ENCODE measurements around the gene FNDC8. TPM values are rescaled to one million over a fixed set of nuclear protein-coding genes. Genes with fewer than 3 reads are reported as not detected.

The FNDC8 gene
- total RNA-seq, 2 experiments from 2014 or later: not detected

GRCh38 chr17:35164716-35165115, 43.3 kb downstream of the FNDC8 start:
- BruUV-seq (replicated peaks): no TSS peak
- ChIA-PET POLR2A (no interaction called here), CTCF (ENCODE audit: unreplicated experiment) (no interaction called here)

DNA sequence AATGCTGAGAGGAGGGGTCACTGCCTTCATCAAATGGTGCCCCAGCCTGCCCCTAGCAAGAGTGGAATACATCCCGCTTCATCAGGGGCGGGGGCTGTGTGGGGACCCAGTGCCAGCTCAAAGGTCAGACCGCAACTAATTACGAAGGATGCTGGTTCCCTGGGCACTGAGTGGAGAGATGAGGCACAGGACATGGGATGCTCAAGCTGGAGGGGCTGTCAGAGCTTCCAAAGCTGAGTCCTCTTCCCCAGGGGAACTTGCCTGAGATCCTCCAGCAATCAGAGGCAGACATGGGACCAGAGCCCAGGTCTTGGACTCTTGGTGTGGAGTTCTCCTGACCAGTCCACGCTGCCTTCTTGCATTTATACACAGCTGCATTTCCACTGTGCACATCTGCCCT, 45.1 kb downstream of the FNDC8 start:
- Histone ChIP-seq H3K4me2 (ENCODE audit: low read length) (no peak overlapping the region), H3K79me2 (ENCODE audit: insufficient read depth, low read depth, low read length) (no peaks in the 10 kb centered on the region), H3K36me3 (ENCODE audit: insufficient read depth, low read length) (no peaks in the 10 kb centered on the region), H3K4me1 (ENCODE audit: insufficient read depth, low read length, poor library complexity, severe bottlenecking) (no peaks in the 10 kb centered on the region), H2AFZ (ENCODE audit: low read length) (no peak overlapping the region), H3K9me3 (ENCODE audit: low read length) (no peaks in the 10 kb centered on the region), H3K27ac (ENCODE audit: low read depth, low read length, poor library complexity, severe bottlenecking) (no peak overlapping the region), H3K4me3 (ENCODE audit: low read depth, low read length, poor library complexity, severe bottlenecking) (no peak overlapping the region), H4K20me1 (ENCODE audit: insufficient read depth, low read length) (no peaks in the 10 kb centered on the region), H3K9me2 (ENCODE audit: insufficient read depth, low read length) (no peaks in the 10 kb centered on the region)
- ChIA-PET CTCF (ENCODE audit: unreplicated experiment) (no interaction called here), POLR2A (interaction anchor here (0.5 kb wide), 1 partner anchor 108 kb away, joined by 3 read pairs; no protein-coding TSS in a partner anchor)
- no TSS peak for BruUV-seq (replicated peaks)
- TF ChIP-seq EZH2phosphoT487 (IDR thresholded peaks at IDR 0.05; ENCODE audit: borderline replicate concordance, low read depth, low read length): no peak
- TF ChIP-seq, protein P1, sequence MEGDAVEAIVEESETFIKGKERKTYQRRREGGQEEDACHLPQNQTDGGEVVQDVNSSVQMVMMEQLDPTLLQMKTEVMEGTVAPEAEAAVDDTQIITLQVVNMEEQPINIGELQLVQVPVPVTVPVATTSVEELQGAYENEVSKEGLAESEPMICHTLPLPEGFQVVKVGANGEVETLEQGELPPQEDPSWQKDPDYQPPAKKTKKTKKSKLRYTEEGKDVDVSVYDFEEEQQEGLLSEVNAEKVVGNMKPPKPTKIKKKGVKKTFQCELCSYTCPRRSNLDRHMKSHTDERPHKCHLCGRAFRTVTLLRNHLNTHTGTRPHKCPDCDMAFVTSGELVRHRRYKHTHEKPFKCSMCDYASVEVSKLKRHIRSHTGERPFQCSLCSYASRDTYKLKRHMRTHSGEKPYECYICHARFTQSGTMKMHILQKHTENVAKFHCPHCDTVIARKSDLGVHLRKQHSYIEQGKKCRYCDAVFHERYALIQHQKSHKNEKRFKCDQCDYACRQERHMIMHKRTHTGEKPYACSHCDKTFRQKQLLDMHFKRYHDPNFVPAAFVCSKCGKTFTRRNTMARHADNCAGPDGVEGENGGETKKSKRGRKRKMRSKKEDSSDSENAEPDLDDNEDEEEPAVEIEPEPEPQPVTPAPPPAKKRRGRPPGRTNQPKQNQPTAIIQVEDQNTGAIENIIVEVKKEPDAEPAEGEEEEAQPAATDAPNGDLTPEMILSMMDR (conservative IDR thresholded peaks at IDR 0.05; ENCODE audit: low read length): no peak
- DNase-seq (ENCODE audit: low spot score): no peak
- intact Hi-C loops (cut with micrococcal nuclease; ENCODE audit: unreplicated experiment): no loop called here

More at GRCh38 chr17:35164716-35165115, 43.3 kb downstream of the FNDC8 start:
- Histone ChIP-seq H3K4me1 (ENCODE audit: insufficient read depth, low read length, poor library complexity, severe bottlenecking) (no peaks in the 10 kb centered on the region), H2AFZ (ENCODE audit: low read length) (no peak overlapping the region), H3K9me3 (ENCODE audit: low read length) (no peaks in the 10 kb centered on the region), H3K36me3 (ENCODE audit: insufficient read depth, low read length) (no peaks in the 10 kb centered on the region), H3K79me2 (ENCODE audit: insufficient read depth, low read depth, low read length) (no peaks in the 10 kb centered on the region), H4K20me1 (ENCODE audit: insufficient read depth, low read length) (no peaks in the 10 kb centered on the region), H3K4me2 (ENCODE audit: low read length) (no peak overlapping the region), H3K9me2 (ENCODE audit: insufficient read depth, low read length) (no peaks in the 10 kb centered on the region), H3K4me3 (ENCODE audit: low read depth, low read length, poor library complexity, severe bottlenecking) (no peak overlapping the region), H3K27ac (ENCODE audit: low read depth, low read length, poor library complexity, severe bottlenecking) (no peak overlapping the region)
- no peak for DNase-seq (ENCODE audit: low spot score)
- TF ChIP-seq, protein P1 (conservative IDR thresholded peaks at IDR 0.05; ENCODE audit: low read length): no peak
- no peak for TF ChIP-seq EZH2phosphoT487 (IDR thresholded peaks at IDR 0.05; ENCODE audit: borderline replicate concordance, low read depth, low read length)
- intact Hi-C loops (cut with micrococcal nuclease; ENCODE audit: unreplicated experiment): no loop called here

GRCh38 chr17:35167046-35167445, 45.6 kb downstream of the FNDC8 start:
- Histone ChIP-seq H3K9me2 (ENCODE audit: insufficient read depth, low read length) (no peaks in the 10 kb centered on the region), H3K4me2 (ENCODE audit: low read length) (no peak overlapping the region), H3K36me3 (ENCODE audit: insufficient read depth, low read length) (no peaks in the 10 kb centered on the region), H2AFZ (ENCODE audit: low read length) (no peak overlapping the region), H3K27ac (ENCODE audit: low read depth, low read length, poor library complexity, severe bottlenecking) (no peak overlapping the region), H3K4me3 (ENCODE audit: low read depth, low read length, poor library complexity, severe bottlenecking) (no peak overlapping the region), H3K79me2 (ENCODE audit: insufficient read depth, low read depth, low read length) (no peaks in the 10 kb centered on the region), H3K9me3 (ENCODE audit: low read length) (no peaks in the 10 kb centered on the region), H4K20me1 (ENCODE audit: insufficient read depth, low read length) (no peaks in the 10 kb centered on the region), H3K4me1 (ENCODE audit: insufficient read depth, low read length, poor library complexity, severe bottlenecking) (no peaks in the 10 kb centered on the region)
- ChIA-PET CTCF (ENCODE audit: unreplicated experiment) (no interaction called here), POLR2A (no interaction called here)
- TF ChIP-seq, protein P1 (conservative IDR thresholded peaks at IDR 0.05; ENCODE audit: low read length): no peak
- TF ChIP-seq EZH2phosphoT487 (IDR thresholded peaks at IDR 0.05; ENCODE audit: borderline replicate concordance, low read depth, low read length): no peak
- BruUV-seq (replicated peaks): no TSS peak
- DNase-seq (ENCODE audit: low spot score): no peak
- intact Hi-C loops (cut with micrococcal nuclease; ENCODE audit: unreplicated experiment): no loop called here

All from OCI-LY7 (cell line).